ENCODE measurements around the gene GLB1L3.
"Not testable (repeated sequence)": the region's sequence is repeated elsewhere in the genome, so short reads cannot be mapped to it uniquely, and the experiment has no call there.

Gene GLB1L3

GRCh38 chr11:134250675-134251074, 25.5 kb upstream of the GLB1L3 start:
- DNase-seq (ENCODE audit: low read depth, low spot score) = no peak

DNA sequence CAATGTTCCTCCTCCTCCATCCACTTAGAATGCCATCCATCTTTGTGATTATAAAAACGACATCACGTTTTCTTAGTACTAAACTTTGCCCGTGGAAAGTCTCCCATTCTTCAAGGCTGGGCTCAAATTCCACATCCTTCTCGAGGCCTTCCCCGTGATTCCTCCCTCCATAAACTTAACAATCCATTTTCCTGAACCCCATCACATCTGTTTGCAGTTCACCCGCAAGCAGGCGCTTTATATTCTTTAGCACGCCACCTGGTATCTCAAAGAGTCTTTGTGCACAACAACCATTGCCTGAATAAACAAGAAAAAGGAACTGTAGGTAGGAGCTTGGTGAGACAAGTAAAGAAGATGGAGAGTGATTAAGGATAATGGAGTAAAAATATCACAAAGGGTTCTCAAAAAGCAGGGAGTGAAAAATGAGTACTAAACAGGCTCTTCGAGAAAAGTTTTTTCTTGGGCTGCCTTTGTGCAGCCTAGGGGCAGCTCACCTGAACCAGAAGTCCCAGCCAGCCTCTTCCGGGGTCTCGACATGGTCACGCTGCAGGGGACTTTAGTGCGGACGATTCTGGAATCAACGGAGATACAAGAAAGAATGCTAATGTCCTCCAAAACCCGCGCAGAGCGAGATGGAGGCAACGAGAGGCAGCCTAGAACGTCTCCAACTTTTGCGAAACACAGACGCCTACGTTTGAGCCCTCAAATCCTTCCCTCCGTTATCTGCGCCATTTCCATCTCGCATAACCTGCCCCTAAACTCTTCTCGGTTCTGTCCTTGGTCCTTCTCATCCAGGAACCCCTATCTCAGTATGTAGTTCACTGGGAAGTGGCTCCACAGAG, 23.6 kb upstream of the GLB1L3 start:
- DNase-seq (ENCODE audit: low read depth, low spot score) = no peak
- no peak overlapping the region for H3K27ac ChIP-seq

More at GRCh38 chr11:134250675-134251074, 25.5 kb upstream of the GLB1L3 start:
- no peak overlapping the region for H3K27ac ChIP-seq

DNA sequence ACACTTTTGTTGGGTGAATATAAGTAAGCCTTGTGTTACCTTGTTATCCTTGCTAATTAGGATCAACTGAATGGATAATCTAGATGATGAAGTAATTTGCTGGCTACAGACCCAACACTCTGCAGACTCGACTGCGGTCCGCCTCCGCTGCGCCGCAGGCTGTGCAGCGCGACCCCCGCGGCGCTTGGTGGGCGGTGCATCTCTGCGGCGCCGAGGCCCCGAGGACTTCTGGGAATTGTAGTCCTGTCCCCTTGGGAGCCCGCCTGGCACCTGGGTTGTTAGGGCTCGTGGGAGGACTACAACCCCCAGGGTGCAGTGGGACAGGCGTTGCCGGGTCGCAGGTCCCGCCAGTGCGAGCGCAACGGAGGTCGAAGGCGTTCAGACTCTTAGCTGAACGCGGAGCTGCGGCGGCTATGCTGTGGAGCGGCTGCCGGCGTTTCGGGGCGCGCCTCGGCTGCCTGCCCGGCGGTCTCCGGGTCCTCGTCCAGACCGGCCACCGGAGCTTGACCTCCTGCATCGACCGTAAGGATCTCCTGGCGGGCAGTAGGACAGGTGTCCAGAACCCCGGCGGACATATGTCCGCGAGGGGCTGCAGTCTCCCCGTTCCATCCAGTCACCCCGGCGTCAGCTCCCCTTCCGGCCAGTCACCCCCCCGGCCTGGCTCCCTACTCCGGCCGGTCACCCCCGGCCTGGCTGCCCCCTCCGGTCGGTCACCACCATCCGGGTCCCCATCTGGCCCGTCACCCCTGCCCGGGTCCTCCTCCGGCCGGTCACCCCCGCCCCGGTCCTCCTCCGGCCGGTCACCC, 22.8 kb upstream of the GLB1L3 start, which contains the start of the genes ACAD8 and THYN1:
Gene ACAD8, plus strand, starts transcription at position 381 of the 806 bp plus-strand sequence. Its CDS starts 33 bp downstream, at position 414.
Gene THYN1, minus strand, starts transcription at position 165 of the 806 bp plus-strand sequence. CDS start 470 bp downstream, outside the sequence.
- H3K27ac ChIP-seq = no peak within 1 kb of the TSS

GRCh38 chr11:134254433-134255183, 21.6 kb upstream of the GLB1L3 start:
- no peak for DNase-seq (ENCODE audit: low read depth, low spot score)
- no peak overlapping the region for H3K27ac ChIP-seq

More for the DNA sequence above, 22.8 kb upstream of the GLB1L3 start, which contains the start of the genes ACAD8 and THYN1:
- peak; percentile 74 for DNase-seq (ENCODE audit: low read depth, low spot score)

- not testable (repeated sequence) for H3K27ac ChIP-seq; DNase-seq (ENCODE audit: low read depth, low spot score)
Measured at GRCh38 chr11:134255184-134255561, 21.0 kb upstream of the GLB1L3 start.

DNA sequence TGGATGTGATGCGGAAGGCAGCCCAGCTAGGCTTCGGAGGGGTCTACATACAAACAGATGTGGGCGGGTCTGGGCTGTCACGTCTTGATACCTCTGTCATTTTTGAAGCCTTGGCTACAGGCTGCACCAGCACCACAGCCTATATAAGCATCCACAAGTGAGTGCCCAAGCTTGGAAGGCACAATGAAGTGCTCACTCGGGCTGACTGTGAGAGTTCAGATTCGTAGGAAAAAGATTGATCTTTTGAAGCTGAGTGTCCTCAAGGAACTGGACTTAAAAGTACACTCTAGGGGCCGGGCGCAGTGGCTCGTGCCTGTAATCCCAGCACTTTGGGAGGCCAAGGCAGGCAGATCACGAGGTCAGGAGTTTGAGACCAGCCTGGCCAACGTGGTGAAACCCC, 19.1 kb upstream of the GLB1L3 start:
- H3K27ac ChIP-seq = no peak overlapping the region
- DNase-seq (ENCODE audit: low read depth, low spot score) = no peak

DNA sequence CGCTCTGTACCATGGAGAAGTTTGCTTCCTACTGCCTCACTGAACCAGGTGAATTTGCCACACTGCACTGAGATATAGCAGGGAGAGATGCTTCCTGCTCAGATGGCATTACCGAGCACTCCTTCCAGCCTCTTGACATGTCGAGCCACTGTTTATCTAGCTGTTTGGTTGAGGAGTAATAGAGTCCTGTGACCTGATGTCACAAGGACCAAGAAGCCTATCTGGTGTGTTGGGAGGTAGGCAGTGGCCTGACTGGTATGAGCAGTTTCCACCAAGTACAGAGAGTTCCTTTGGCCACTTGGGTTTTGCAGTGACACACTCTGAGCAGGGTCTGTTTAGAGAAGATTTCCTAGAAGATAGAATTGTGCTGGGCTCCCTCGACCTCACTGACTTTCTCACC, 17.6 kb upstream of the GLB1L3 start:
- peak; percentile 14 for DNase-seq (ENCODE audit: low read depth, low spot score)
- H3K27ac ChIP-seq = no peak overlapping the region

DNA sequence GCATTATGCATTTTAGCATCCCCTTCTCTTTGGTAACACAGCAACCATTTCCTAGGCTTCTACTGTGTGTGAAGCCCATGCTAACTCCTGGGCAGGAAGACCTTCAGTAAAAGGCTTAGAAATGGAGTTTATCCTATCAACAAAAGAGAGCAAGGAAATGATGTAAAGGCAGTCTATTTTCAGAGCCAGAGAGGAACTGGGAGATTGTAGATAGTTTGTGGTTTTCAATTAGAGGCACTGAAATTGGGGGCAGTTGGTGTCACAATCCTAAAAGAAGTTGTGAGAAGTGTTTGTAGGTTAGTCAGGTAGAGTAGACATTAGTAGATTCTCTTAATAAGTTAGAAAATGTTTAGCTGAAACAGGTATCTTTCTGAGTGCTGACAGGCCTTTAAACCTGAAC, 15.7 kb upstream of the GLB1L3 start:
- DNase-seq (ENCODE audit: low read depth, low spot score) = no peak

GRCh38 chr11:134260983-134261382, 15.2 kb upstream of the GLB1L3 start:
- H3K27ac ChIP-seq = no peak overlapping the region
- DNase-seq (ENCODE audit: low read depth, low spot score) = no peak

More for the DNA sequence above, 15.7 kb upstream of the GLB1L3 start:
- H3K27ac ChIP-seq = no peak overlapping the region

DNA sequence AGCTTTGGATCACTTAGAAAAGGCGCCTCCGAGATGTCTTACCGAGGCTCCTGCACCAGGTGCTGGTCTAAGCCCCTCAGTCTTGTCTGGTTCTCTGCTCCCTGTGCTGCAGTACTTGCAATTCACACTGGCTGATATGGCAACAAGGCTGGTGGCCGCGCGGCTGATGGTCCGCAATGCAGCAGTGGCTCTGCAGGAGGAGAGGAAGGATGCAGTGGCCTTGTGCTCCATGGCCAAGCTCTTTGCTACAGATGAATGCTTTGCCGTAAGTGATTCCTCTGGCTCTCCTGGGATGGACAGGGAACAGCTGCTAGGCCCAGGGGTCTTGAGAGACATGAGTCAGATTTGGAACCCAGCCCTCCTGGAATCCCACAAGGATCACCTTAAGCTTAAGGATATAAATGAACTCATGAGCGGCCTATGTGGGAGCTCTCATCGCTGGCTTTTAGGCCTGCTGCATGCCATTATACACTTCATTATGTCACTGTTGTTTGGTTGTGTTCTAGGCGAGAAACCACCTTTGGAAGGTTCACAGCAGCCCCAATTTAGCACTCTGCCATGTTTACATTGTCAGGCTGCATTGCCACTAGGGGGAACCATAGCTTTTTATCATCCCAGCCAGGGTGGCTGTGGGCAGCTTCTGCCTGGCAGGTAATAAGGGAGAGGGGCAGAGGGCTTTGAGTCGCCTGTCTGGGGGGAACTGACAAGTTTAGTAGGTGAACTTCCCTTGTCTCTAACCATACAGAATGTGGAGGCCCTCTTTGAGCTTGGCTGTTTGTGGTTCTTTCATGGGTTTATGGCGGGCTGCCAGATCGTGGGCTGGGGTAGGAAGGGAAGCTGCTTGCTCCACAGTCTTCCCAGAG, 14.3 kb upstream of the GLB1L3 start:
- H3K27ac ChIP-seq = no peak overlapping the region
- no peak for DNase-seq (ENCODE audit: low read depth, low spot score)

GRCh38 chr11:134264966-134265764, 11.0 kb upstream of the GLB1L3 start:
- H3K27ac ChIP-seq = no peak overlapping the region
- DNase-seq (ENCODE audit: low read depth, low spot score) = no peak

DNA sequence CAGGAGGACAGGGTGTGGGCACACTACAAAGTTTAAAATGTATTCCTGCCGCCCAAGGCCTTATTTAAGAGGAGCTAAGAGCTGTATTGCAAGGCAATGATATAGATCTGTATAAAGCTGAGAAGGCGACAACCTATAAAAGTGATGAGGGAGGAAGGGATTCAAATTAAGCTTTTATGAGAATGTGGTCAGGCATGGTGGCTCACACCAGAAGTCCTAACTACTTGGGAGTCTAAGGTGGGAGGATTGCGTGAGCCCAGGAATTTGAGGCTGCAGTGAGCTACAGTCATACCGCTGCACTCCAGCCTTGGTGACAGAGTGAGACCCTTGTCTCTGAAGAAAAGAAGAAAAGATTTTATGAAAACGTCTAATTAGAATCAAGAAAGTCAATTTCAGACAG, 9.7 kb upstream of the GLB1L3 start:
- H3K27ac ChIP-seq = peak overlapping the region; percentile 86
- no peak for DNase-seq (ENCODE audit: low read depth, low spot score)

- H3K27ac ChIP-seq = peak overlapping the region; percentile 86
- peak; percentile 93 for DNase-seq (ENCODE audit: low read depth, low spot score)
Measured at GRCh38 chr11:134266841-134267251, 9.3 kb upstream of the GLB1L3 start.

GRCh38 chr11:134267461-134267860, 8.7 kb upstream of the GLB1L3 start:
- peak overlapping the region; percentile 86 for H3K27ac ChIP-seq

GRCh38 chr11:134267966-134268365, 8.2 kb upstream of the GLB1L3 start:
- H3K27ac ChIP-seq = peak overlapping the region; percentile 86
- DNase-seq (ENCODE audit: low read depth, low spot score) = no peak

More at GRCh38 chr11:134267461-134267860, 8.7 kb upstream of the GLB1L3 start:
- no peak for DNase-seq (ENCODE audit: low read depth, low spot score)

DNA sequence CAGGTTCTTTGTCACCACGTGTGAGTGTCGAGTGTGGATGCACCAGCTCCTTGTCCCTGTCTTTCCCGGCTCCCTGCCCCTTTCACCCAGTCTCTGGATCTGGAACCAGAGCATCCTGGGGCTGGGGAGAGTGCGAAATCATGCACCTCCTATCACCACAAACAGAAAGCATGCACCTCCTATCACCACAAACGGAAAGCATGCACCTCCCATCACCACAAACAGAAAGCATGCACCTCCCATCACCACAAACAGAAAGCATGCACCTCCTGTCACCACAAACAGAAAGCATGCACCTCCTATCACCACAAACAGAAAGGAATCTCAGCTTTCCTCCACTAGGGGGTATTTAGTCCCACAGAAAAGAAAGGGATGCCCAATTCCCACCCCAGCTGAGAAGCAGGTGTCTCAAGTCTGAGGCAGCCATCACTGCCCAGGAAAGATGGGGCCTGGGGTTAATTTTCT, 5.9 kb upstream of the GLB1L3 start:
- no peak for DNase-seq (ENCODE audit: low read depth, low spot score)
- no peak overlapping the region for H3K27ac ChIP-seq

- no peak for DNase-seq (ENCODE audit: low read depth, low spot score)
- no peak overlapping the region for H3K27ac ChIP-seq
Measured at GRCh38 chr11:134271978-134272377, 4.2 kb upstream of the GLB1L3 start.

All from epithelial cell of prostate (primary cell).